ENCODE measurements around the gene LEKR1.

Gene LEKR1

GRCh38 chr3:157063926-157064325 lies 237.8 kb downstream of the LEKR1 start:
- no peak for DNase-seq

DNA sequence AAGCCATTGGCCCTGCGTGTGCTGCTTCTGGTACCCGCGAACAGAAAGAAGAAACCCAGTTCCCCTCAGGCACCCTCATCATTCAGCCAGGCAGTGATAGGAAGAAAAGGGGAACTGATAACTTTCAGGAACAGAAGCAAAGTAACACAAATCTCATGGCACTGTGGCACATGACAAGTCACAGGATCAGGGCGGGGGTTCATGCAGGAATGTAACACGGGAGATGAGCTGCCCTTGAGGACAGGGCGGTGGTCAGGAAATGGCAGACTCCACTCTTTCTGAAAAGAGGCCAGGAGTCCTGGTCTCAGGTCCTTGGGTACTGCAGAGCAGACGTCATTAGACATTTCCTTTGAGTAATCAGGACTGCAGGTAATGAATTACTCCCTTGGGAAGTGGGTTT lies 238.2 kb downstream of the LEKR1 start:
- no peak for DNase-seq

DNA sequence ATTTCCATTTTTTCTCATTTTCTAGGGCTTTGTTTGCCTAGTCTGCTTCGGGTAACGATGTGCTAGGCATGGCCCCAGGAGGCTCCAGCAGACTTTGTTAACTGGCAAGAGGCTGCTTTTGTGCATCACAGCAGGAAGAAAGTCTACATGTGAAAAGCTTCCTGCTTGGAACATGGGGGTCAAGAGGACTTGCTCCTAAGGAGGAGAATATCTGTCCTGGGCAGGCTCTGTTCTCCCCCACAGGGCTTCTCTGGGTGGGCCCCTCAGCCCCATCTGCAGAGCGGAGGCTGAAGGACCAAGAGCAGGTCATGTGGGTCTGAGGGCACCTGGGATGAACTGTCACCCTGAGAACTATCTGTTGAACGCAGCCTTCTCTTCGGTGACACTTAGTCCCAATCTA lies 239.0 kb downstream of the LEKR1 start:
- DNase-seq, result no peak

GRCh38 chr3:157066335-157067098 lies 240.4 kb downstream of the LEKR1 start:
- DNase-seq, result no peak

DNA sequence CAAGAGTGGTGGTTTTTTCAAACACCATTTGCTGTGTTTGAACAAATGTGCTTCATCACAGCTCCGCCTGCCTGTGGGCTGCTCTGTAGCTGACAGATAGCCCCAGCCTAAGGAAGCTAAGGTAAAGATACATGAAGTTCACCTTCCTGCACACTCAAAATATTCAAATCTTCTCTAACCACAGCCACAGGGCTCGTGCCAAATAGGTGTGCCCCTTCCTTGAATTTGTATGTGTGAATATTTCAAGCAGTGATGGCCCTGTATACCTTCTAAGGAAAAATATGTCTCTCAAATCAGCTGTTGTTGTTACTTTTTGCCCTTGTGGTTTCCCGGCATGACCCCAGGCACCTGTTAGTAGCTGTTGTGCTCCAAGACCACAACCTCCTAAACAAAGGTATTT lies 241.0 kb downstream of the LEKR1 start:
- DNase-seq, result peak; percentile 12

DNA sequence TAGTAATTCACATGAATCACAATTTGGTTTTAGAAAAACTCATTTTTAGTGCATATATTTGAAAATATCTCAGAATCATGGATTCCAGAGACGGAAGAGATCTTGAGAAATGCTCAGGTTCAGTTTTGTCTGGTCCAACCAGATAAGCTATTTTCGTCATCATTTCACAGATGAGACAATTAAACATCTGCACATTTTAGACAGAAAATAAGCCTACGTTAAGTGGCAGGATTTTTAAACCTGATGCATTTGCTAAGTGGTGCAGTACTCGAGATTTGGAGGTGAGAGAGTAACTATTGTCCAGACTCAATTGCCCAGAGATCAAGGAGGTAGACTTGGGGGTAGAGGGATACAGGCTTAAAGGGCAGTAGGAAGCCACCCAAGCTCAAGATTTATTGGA lies 243.3 kb downstream of the LEKR1 start:
- no peak for DNase-seq

- DNase-seq, result no peak
Observed at GRCh38 chr3:157069846-157070677, 243.9 kb downstream of the LEKR1 start.

- no peak for DNase-seq
Observed at GRCh38 chr3:157070678-157070999, 244.5 kb downstream of the LEKR1 start.

DNA sequence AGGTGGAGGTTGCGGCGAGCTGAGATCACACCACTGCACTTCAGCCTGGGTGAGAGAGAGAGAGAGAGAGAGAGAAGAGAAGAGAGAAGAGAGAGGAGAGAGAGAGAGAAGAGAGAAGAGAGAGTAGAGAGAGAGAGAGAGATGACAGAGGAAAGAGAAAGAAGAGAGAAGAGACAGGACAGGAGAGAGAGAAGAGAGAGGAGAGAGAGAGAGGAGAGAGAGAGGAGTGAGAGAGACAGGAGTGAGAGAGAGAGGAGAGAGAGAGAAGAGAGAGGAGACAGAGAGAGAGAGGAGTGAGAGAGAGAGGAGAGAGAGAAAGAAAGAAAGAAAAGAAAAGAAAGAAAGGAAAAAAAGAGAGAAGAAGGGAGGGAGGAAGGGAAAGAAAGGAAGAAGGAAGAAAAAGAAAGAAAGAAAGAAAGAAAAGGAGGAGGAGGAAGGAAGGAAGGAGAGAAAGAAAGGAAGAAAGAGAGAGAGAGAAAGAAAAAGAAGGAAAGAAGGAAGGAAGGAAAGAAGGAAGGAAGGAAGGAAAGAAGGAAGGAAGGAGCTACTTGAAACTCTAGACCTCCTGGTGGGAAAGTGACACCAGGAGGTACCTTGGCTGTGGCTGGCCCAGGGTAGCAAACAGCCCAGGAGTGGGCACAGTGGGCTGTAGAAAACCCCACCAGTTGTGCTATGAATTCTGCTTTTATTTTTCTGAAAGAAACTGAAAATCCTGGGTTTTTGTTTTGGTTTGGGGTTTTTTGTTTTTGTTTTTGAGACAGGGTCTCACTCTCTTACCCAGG lies 245.8 kb downstream of the LEKR1 start:
- DNase-seq, result no peak

DNA sequence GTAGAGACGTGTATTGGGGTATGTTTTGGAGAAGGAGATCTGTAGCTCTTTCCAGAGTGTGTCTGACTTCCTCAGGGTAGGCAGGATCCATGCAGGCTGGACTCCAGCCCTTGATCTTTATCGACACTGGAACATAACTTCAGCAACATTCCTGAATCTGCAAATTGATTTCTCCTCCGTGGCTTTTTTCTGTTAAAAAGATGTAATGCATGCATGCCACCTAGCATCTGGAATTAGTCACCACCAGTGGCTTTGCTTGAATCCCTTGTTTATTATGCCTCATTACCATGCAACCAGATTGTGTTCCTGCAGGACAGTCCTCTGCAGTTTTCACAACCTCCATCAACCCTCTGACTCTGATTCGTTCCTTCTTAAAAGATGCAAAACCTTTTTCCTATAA lies 247.7 kb downstream of the LEKR1 start:
- DNase-seq, result no peak

GRCh38 chr3:157074490-157074889 lies 248.3 kb downstream of the LEKR1 start:
- no peak for DNase-seq

DNA sequence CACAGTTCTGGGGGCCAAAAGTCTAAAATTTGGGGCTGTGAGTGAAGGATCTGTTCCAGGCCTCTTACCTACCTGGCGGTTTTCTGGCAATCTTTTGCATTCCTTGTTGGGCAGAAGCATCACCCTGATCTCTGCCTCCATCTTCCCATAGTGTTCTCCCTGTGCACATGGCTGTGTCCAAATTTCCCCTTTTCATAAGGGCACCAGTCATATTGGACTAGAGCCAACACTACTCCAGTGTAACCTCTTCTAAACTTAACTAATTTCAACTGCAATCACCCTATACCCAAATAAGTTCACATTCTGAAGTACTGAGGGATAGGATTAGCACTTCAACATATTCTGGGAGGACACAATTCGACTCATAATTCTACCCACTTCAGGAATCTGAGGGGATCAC lies 248.8 kb downstream of the LEKR1 start:
- no peak for DNase-seq

DNA sequence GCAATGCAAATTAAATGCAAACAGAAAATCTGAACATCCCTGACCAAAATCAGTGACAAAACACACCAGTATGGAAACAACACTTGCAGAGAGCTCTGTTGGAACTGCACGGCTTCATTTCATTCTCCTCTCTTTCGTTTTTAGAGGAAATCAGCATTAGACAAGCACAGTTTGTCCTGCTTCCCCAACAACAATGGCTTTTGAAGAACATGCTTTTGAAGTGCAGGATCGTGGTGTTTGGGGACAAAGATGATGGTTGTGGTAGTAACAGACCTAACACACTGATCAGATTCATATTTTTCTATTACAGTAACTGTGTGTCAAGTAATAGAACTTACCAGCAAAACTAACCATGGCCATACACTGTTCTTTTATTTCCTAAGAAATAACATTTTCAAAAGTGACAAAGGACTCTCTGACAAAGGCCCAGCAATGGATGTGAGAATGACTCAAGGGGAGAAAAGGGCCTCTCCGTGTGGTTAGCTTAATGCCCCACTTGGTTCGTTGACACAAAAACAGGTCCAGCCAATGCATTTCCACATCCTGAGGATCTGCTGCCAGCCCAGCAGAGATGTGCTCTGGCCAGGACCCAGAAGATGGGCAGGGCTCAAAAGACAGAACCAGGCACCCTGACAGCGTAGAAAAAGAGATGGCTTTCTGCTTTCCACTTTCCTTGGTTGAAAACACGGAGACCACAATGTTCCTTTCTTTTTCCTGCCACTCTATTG lies 249.7 kb downstream of the LEKR1 start:
- DNase-seq, result no peak

DNA sequence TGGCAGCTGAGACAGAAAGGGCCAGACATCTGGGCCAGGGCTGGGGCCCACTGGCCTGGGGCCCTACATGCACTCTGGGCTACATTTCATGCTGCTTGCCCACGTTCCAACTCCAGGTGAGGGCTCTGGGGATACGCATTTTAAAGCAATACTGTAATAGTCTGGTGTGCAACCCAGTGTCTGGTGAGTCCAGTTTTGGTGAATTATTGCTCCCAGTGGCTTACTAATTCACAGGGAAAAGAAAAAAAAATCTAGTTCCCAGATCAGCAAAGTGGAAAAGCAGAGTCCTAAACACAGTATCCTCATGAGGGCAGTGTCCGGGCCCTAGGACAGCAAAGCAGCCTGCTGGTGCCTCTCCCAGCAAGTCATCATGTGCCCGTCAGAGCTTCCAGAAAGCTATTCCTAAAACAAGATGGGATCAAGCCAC lies 251.4 kb downstream of the LEKR1 start:
- no peak for DNase-seq

DNA sequence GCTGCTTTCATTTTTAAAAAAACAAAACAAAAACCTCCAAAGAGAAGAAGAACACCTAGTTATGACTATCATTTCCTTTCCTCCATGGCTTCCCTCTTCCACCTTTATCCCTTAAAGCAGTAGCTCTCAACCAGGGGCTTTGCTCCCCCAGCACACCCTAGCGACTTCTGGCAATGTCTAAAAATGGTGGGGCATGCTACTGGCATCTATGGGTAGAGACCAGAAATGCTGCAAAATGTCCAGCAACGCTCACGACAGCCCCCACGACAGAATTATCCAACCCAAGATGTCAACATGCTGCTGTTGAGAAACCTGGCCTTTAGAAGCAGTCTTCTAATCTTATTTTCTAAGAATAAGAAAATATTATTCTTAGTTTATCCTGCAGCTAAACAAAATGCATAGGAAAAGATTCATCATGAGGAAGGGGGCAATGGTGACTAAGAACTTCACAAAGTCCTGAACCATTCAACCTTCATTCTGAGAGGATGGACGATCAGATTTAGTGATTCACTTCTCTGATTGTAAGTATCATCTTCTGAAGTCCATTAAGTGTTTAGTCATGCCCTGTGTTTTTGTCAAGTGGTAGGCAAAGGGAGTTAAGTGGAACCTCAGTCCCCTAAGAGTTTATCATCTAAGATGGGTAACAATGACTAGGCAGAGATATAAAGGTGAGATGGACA lies 252.1 kb downstream of the LEKR1 start:
- DNase-seq, result no peak

DNA sequence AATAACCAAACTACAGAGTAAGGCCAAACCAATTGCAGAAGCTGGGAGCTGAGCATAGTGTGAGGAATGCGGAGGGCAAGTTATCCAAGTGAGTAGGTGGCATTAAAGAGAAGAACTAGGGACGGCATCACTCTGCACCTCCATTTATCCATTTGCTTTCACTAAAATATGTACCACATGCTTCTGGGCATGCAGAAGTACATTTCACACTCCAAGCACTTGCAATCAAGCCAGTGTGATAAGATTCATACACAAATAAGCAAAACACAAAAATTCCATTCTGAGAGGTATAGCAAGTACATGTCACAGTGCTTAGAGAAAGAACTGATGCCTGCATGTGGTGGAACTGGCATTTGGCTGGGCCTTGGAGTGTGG lies 252.6 kb downstream of the LEKR1 start:
- no peak for DNase-seq

GRCh38 chr3:157079676-157080369 lies 253.7 kb downstream of the LEKR1 start:
- no peak for DNase-seq

DNA sequence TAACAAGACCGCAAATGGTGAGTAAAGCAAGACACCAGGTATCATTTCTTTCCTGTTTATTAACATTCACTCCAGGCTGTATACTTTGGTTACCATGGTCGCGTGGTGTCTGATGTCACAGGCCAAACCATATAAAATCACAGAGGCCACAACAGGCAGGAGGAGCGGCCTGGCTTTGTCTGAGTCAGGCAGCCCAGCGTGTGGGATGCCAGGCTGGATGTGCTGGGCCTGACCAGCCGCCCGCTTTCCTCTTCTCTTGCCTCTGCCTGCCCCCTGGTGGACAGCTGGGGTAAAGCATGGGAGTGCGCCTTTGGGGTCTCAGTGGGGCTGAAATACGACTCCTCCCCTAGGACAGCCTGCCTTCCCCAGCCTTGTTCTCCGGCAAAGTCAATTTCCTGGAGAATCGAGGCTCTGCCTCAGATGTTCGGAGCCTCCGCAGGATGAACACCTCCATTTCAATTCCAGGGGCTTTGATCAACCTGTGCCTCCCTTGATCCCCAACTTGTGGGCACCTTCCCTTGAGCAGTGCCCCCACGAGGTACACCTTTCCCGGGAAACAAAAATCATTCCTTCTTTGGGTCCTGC lies 255.6 kb downstream of the LEKR1 start:
- DNase-seq, result peak; percentile 76

DNA sequence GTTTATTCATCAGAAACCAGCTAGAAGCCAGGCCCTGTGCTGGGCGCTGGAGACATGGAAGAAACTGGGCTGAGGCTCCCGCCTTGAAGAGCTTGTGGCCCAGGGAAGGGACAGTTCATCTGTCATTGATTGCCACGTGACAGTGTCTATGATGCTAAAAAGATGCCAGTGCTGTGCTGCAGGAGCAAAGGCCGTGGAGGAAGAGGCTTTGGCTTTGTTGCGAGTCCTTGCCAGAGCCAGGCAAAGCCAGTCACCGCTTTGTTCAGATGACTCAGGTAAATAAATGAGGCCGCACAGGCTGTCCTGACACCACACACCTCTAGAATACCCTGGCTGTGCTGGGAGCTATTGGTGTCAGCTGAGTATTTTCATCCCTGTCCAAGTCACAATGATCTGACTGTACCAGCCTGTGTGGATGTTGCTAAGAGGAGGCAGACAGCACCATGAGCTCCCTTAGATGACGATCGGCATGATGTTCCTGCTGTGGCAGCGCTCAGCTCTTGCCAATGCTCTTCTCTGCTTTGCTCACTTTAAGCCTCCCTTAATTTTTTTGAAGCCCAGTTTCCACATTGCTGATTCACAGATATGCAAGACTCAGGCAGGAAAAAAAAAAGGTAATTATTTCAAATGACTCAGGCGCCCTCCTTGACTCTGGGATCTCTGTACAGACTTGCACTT lies 256.3 kb downstream of the LEKR1 start:
- no peak for DNase-seq

DNA sequence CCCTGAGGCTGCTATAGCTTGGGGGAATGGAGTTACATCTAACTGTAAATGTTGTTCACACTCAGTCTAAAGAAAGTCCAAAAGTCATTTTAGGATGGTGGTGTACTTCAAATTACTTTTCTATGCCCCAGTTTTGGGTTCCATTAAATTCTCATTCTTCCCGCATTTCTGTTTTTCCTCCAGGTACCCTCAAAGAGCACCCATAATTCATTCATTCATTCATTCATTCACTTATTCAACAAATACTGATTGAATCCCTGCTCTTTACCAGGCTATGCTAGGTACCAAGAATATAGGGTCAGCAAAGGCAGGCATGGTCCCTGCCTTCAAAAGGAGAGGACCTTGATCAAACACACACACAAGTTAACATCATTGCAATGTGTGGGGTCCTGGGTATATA lies 257.7 kb downstream of the LEKR1 start:
- DNase-seq, result no peak

Measured in hematopoietic multipotent progenitor cell treated with erythropoietin and hydrocortisone succinate and interleukin-3 and kit ligand, for 8 days (in vitro differentiated cells).